Measurements from ENCODE around the gene C16orf89.

DNA sequence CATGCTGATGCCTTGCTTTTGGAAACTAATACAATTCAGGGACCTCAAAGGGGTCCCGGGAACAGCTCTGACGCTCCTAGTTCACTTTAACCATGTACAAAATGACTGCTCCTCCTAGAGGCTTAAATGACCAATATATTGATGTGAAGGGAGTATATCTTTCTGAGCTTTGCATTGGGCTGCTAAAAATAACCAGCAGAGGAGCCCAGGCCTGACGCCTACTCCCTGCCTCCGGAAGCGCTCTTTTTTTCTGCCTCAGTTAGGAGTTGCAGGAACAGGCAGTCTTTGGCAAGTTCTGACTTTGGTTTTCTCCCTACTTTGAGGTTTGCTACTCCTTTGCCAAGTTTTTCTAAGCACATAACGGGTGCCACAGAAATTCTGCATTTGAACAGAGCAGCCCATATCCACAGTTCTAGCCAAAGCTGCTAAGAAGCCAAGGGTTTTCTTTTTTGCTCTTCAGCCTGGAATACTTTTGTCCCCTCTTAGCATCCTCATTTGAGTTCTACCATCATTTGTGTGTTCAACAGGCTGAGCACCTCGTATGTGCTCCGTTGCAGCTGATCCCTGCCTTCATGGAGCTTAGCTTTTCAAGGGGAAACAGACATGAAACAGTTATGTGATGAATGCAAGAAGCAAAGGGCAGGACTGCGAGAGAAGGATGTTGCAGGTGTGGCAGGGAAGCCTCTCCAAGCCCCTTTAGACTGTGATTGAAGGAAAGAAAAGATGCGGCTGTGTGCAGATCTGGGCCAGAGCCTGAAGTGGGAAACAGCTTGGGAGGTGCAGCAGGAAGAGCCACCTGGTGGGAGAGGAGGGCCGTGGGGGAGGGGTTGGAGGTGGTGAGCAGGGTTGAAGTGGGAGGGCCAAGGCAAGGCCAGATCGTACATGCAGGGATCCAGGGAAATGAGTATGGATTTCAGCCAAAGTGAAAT is 29.3 kb downstream of the C16orf89 start:
- TF ChIP-seq, protein P1, sequence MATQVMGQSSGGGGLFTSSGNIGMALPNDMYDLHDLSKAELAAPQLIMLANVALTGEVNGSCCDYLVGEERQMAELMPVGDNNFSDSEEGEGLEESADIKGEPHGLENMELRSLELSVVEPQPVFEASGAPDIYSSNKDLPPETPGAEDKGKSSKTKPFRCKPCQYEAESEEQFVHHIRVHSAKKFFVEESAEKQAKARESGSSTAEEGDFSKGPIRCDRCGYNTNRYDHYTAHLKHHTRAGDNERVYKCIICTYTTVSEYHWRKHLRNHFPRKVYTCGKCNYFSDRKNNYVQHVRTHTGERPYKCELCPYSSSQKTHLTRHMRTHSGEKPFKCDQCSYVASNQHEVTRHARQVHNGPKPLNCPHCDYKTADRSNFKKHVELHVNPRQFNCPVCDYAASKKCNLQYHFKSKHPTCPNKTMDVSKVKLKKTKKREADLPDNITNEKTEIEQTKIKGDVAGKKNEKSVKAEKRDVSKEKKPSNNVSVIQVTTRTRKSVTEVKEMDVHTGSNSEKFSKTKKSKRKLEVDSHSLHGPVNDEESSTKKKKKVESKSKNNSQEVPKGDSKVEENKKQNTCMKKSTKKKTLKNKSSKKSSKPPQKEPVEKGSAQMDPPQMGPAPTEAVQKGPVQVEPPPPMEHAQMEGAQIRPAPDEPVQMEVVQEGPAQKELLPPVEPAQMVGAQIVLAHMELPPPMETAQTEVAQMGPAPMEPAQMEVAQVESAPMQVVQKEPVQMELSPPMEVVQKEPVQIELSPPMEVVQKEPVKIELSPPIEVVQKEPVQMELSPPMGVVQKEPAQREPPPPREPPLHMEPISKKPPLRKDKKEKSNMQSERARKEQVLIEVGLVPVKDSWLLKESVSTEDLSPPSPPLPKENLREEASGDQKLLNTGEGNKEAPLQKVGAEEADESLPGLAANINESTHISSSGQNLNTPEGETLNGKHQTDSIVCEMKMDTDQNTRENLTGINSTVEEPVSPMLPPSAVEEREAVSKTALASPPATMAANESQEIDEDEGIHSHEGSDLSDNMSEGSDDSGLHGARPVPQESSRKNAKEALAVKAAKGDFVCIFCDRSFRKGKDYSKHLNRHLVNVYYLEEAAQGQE (IDR thresholded peaks at IDR 0.05; ENCODE audit: insufficient replicate concordance, low read depth): no peak
- no peak for TF ChIP-seq POLR2AphosphoS5 (IDR thresholded peaks at IDR 0.05; ENCODE audit: low read depth)
- TF ChIP-seq, protein P2, sequence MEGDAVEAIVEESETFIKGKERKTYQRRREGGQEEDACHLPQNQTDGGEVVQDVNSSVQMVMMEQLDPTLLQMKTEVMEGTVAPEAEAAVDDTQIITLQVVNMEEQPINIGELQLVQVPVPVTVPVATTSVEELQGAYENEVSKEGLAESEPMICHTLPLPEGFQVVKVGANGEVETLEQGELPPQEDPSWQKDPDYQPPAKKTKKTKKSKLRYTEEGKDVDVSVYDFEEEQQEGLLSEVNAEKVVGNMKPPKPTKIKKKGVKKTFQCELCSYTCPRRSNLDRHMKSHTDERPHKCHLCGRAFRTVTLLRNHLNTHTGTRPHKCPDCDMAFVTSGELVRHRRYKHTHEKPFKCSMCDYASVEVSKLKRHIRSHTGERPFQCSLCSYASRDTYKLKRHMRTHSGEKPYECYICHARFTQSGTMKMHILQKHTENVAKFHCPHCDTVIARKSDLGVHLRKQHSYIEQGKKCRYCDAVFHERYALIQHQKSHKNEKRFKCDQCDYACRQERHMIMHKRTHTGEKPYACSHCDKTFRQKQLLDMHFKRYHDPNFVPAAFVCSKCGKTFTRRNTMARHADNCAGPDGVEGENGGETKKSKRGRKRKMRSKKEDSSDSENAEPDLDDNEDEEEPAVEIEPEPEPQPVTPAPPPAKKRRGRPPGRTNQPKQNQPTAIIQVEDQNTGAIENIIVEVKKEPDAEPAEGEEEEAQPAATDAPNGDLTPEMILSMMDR (IDR thresholded peaks at IDR 0.05; ENCODE audit: insufficient read depth, low read length): no peak
